Right ventricle myocardium superior (tissue), 1 donor: ENCODE results near the gene NOD2. TPM values are rescaled to one million over a fixed set of nuclear protein-coding genes. Genes with fewer than 3 reads are reported as not detected.

ENCODE experiments used
- ATAC-seq: fragments of 200-7000 bp; cut with Tn5 transposase; one replicate; pipeline ENCODE4 v1.9.1; 2020; ENCODE audit warnings: mild to moderate bottlenecking; ENCODE audit not compliant: poor library complexity
- DNase-seq: peaks from one replicate; pipeline ENCODE4 v3.0.0-alpha.2; 2020
- intact Hi-C: fragments of 100-400 bp; cut with DNase I; formaldehyde crosslinking; loops from one replicate; pipeline ENCODE4 v1.11.2; 2022
- total RNA-seq: library from RNA; stranded (reverse); fragmentation: NEBNext Ultra II Directional; extraction: Animal tissue kit (Norgen Biotek cat#: 25700); gene quantifications from one replicate; pipeline ENCODE4 v1.2.1, GENCODE V29; 2021
- donor health status: DM: no; HTN: yes; CAD: no; lungs with severe emphysema.

Gene NOD2
- total RNA-seq, 1 donor from 2014 or later, result 0.48 TPM

DNA sequence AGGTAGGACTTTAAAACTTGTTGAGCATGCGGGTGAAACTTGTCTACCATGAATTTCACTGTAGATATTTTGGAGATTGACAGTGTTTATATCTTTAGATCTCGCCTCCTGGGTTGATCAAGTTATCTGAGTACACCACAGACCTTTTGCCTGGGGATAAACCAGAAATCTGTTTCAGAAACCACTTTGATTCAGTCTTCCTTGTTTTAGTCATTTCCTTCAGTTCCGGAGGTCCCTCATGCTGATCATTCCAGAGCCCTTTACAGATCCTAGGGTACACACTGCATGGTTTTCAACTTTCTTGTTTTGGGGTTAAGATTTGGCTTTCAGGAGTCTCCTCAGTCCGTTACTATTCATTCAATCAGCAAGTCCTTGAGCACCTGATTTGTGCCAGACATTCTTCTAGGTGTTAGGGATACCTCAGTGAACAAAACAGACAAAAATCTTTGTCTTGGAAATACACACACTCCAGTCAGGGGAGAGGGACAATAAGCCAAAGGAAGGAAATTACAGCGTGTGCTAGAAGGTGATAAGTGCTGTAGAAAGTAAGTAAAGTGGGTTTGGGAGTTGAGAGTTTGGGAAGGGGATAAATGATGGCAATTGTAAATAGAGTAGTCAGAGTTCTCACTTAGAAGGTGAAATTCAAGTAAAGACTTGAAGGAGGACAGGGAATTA is 12.2 kb downstream of the NOD2 start:
- intact Hi-C loops, result no loop called here
- no peak for DNase-seq
- no peak for ATAC-seq

DNA sequence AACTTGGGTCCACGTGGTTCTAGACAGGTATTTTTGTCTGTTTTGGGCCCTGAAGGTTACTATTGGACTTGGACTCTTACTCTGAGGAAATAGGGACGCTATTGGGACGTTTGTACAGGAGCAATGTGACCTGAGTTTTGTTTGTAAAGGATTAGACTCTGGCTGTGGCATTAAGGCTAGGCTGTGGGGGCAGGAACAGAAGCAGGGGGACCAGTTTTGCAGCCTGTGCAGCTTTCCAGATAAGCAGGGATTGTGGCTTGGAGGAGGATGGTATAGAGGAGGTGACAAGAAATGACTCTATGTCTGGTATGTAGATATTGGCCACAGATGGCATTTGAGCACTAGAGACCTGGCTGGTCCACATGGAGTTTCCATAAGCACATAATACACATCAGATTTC is 12.8 kb downstream of the NOD2 start:
- intact Hi-C loops, result no loop called here
- DNase-seq (no peak), ATAC-seq (no peak)

DNA sequence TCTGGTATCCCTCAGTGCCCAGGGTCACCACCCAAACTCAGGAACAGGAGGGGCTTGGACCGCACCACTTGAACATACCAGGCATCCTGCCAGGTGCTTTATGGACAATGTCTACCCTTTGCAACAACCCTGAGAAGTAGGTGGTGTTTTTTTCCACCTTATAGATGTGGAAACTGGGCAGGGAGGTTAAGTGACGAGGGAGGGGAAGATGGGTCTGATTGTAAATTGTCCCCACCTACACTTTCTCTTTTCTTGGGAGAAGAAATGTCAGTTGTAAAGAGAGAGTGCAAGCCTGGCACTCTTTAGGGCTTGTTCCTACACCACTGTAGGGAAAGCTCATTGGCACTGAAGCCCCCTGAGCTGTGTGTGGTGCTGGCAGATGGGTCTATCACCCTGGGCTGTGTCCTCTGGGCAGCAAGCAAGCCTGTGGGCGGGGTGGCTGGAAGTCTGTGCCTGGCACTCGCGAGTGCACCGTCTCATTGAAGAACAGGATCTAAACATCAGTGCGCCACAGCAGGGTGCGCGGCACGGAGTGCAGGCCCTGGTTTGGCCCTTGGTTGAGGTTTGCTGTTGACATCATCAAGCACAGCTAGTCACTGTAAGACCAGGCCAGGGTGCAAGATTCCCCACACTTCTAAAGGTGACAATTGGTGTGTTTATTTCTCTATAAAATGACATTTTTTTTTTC is 15.1 kb downstream of the NOD2 start:
- no peak for DNase-seq
- intact Hi-C loops, result no loop called here
- peak; percentile 44 for ATAC-seq

DNA sequence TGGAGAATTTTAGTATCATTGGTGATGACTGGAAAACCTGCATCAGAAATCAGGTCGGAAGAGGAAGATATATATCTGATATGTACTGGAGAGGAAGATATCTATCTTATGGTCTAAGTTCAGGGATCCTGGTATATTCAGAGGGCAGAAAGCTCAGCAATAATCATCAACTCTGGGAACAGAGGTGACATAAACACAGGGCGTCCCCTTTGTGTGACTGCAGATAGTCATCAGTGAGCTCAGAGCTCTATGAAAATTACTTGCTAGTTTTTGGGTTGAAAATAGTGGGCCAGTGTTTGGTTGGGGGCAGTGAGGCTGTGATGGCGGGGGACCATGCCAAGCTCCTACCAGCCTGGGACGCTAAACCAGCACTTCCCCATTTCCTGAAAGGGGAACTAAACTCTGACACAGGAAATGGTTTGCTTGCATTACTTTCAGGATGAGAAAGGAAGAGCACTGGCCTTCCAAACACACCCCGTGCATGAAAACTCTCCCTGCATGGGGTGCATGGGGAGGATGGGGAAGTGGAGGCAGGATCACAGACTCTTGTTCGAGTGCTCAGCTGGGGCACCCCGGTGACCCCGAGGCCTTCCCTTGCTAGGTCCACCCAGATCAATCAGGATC is 15.8 kb downstream of the NOD2 start:
- ATAC-seq (peak; percentile 48), DNase-seq (no peak)
- intact Hi-C loops, result no loop called here

DNA sequence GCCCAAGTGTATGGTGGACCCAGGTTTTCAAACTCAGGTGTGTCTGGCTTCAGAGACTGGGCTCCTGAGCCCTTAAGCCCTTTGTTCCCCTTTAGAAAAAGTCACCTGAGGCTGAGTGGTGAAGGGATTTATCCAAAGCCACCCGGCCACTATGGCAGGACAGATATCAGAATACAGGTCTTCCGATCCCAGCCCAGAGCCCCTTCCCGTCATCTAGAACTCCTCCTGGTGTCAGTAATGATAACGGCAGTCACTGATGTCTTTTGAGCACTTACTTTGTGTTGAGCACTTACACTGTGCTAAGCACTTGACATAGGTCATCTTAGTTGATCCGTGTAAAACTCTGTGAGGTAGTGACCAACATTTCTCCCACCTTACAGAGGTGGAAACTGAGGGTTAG is 16.6 kb downstream of the NOD2 start:
- ATAC-seq, result no peak
- DNase-seq, result no peak
- intact Hi-C loops, result no loop called here

DNA sequence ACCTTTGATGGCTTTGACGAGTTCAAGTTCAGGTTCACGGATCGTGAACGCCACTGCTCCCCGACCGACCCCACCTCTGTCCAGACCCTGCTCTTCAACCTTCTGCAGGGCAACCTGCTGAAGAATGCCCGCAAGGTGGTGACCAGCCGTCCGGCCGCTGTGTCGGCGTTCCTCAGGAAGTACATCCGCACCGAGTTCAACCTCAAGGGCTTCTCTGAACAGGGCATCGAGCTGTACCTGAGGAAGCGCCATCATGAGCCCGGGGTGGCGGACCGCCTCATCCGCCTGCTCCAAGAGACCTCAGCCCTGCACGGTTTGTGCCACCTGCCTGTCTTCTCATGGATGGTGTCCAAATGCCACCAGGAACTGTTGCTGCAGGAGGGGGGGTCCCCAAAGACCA is 17.6 kb downstream of the NOD2 start:
- ATAC-seq (no peak), DNase-seq (no peak)
- intact Hi-C loops, result no loop called here

DNA sequence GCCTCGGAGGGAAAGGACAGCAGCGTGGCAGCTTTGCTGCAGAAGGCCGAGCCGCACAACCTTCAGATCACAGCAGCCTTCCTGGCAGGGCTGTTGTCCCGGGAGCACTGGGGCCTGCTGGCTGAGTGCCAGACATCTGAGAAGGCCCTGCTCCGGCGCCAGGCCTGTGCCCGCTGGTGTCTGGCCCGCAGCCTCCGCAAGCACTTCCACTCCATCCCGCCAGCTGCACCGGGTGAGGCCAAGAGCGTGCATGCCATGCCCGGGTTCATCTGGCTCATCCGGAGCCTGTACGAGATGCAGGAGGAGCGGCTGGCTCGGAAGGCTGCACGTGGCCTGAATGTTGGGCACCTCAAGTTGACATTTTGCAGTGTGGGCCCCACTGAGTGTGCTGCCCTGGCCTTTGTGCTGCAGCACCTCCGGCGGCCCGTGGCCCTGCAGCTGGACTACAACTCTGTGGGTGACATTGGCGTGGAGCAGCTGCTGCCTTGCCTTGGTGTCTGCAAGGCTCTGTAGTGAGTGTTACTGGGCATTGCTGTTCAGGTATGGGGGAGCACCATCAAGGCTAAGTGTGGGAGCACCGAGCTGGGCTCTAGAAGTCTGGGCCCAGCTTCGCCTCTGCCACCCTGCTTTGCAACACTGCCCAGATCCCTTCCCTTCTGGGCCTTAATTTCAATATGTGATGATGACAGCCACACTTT is 18.6 kb downstream of the NOD2 start:
- DNase-seq (peak; percentile 76), ATAC-seq (peak; percentile 89)
- intact Hi-C loops, result no loop called here

DNA sequence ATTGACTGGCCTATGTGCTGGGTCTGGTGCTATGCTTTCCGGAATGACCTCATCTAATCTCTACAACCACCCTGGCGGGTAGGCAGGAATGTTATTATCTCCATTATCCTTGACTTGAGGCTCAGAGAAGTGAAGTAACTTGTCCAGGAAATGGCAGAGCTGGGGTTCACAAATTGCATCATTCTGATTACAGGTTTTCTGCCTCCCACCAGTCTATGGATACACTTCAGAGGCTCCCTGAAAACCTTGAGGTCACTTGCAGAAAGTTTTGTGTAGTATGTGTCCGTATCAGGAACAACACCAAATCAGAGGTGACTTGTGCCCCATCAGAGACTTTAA is 19.1 kb downstream of the NOD2 start:
- intact Hi-C loops, result no loop called here
- no peak for DNase-seq
- ATAC-seq, result no peak

DNA sequence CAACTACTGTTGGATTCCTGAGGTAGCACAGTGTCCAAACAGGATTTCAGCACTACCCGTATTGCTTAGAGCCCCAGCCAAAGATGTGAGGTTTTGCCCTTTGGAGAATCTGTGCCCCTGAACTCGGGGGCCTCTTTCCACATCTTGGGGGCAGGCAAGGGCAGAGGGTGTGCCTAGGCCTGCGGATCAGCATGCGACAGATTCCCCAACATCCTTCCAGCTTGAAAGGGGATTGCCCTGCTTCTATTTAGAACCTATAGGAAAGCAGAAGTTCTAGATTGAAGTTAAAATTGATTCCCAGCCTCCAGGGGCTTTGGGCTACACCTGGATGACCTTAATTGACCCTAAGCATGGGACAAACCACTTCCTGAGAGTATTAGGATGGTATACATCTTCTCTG is 19.6 kb downstream of the NOD2 start:
- no peak for DNase-seq
- intact Hi-C loops, result no loop called here
- no peak for ATAC-seq

DNA sequence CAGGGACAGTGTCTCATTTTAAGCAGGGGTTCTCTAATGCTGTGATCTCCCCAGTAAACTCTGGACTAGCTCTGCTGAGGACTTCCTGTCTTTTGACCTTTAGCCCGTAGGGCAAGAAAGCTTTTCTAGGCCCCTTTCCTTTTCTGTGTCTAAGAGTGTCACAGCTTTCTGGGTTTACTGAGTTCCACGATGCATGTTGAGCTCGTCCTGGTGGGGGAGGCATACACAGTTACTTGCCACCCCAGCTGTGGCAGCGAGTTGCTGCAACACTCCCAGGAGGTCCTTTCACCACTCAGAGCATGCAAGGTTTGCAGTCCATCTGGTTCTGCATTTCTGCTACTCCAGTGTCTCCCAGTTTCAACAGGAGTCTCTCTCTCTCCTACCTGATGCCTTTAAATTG is 23.7 kb downstream of the NOD2 start:
- intact Hi-C loops, result no loop called here
- ATAC-seq (no peak), DNase-seq (no peak)

DNA sequence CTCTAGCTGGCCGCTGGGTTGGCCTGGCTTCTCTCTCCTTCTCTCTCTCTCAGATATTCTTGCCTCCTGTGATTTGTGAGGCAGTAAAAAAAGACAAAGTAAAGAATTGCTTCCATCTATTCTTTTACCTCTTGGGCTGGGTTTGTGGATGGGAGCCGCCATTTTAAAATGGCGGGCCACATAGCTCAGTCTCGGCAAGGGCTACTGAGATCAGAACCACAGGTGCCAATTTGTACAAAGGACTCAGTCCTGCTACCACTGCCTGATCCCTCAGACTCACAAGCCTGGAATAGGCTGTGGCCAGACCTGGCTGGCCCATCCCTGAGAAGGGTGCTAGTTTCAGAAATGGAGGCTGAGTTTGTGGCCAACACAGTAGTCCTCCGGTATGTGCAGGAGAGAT is 24.1 kb downstream of the NOD2 start:
- ATAC-seq (no peak), DNase-seq (no peak)
- intact Hi-C loops, result no loop called here

DNA sequence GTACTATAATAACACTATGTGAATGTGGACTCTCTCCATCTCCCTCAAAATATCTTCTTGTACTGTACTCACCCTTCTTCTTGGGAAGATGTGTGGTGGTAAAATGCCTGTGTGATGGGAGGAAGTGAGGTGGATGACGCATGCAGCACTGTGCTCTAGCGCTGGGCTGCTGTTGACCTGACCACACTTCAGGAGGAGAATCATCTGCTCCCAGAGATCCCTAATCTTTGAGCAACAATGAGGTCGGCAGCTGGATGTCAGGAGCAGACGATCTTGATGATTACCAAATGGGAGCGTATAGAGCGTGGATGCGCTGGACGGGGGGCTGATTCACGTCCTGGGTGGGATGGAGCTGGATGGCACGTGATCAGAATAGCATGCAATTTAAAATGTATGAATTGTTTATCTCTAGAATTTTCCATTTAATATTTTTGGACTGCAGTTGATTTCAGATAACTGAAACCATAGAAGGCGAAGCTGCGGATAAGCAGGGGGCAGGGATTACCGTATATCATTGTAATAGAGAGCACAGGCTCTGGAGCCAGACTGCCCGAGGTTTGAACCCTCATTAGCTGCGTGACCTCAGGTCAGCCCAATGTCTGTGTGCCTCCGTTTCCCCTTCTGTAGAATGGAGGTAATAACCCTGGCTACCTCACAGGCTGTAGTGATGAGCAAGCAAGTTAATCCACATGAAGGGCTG is 24.8 kb downstream of the NOD2 start:
- DNase-seq (no peak), ATAC-seq (no peak)
- intact Hi-C loops, result no loop called here

DNA sequence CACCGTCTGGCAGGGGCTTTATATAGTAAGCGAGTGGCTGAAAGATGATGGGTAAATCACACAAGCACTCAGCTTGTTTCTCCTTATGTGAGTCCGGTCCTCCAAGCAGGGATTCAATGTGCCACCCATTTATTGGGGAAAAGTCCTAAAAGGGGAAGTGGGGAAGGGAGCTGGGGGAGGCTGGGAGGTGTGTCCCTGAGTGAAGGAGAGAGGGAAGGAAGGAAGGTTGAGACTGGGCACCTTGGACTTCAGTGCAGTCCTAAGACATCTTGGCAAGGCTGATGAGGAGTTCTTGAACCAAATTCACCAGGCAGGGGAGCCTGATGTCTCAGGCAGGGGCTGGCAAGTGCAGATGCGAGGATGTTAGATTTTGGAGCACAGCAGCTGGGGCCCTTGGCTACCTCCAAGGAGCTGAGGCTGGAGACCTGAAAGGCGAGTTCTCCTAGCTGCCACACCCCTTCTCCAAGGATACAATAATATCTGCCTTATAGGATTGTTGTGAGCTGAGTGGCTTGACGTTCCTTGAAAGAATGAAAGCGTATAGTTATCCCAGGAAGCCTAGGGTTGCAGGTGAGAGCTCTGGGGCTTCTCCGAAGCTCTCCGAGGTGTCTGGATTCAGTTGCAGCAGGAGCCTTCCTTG is 25.5 kb downstream of the NOD2 start:
- ATAC-seq, result no peak
- intact Hi-C loops, result no loop called here

DNA sequence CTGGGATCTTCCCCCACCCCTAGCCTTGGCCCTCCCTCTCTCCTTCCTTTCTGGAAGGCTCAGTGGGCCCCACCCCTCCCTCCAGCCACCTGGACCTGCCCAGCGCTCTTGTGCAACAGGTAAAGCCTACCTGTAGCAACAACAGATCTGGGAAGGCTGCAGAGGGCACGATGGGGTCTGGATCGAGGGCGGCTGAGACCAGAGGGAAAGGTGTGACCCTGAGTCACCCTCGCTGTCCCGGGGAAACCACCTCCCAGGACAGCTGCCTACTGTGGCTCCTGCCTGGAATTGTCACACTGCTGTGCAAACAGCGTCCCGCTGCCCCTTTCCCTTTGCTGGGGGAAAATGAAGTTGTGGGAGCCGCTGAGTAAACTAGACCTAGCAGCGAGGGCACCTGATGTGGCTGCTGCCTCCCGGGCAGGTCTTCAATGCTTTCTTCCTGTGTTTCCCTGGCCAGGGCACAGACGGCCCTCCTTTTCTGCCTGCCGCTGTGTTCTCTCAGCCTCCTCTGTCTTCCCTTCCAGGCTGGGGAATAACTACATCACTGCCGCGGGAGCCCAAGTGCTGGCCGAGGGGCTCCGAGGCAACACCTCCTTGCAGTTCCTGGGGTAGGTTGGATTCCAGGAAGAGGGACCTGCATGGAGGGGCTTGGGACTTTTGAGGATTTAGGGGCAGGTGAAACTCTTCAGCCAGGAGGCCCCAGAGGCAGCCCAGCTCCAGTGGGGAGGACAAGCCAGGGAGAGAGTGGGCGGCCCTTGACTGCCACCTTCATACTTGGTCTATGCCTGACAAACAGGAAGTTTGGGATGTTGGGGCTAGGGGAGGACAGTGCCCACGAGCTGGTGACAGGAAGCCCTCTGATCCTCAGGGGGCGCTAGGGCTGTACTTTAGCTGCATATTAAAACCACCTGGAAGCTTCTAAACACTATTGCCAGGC is 26.3 kb downstream of the NOD2 start:
- intact Hi-C loops, result no loop called here
- ATAC-seq (no peak), DNase-seq (no peak)

More for the DNA sequence above, 25.5 kb downstream of the NOD2 start:
- no peak for DNase-seq

DNA sequence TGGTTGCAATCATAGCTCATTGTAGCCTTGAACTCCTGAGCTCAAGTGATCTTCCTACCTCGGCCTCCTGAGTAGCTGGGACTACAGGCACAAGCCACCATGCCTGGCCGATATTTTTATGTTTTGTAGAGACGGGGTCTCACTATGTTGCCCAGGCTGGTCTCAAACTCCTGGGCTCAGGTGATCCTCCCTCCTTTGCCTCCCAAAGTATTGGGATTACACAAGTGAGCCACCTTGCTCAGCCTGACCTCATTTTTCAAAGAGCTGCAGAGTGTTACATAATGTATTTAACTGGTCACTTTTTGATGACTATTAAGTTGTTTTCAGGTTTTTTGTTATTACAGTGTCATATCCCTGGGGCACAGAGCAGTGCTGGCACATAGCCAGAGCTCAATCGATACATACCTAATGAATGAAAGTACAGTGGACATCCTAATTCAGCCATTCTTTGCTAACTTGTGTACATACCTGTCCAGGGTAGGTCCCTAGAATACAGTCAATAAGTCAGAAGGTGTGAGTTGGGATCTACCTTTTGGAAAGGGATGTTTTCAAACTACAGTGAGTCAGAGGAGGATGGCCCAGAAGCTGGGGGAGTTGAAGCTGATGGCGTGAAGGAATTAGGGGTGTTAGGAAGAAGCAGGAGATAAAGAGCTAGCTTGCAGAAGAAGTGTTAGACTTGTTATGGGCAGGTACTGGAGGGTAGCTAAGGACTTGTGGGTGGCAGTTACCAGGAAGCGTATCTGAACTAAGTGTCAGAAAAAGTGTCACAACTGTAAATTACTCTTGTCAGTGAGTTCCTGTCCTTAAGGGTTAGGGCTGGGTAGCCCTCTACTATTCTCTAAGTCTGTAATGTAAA is 28.4 kb downstream of the NOD2 start:
- DNase-seq (no peak), ATAC-seq (no peak)
- intact Hi-C loops, result no loop called here

DNA sequence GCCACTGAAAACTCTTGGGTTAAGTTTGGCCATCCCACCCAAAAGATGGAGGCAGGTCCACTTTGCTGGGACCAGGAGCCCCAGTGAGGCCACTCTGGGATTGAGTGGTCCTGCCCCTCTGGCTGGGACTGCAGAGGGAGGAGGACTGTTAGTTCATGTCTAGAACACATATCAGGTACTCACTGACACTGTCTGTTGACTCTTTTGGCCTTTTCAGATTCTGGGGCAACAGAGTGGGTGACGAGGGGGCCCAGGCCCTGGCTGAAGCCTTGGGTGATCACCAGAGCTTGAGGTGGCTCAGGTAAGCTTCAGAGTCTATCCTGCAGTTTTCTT is 29.0 kb downstream of the NOD2 start:
- DNase-seq (no peak), ATAC-seq (no peak)
- intact Hi-C loops, result no loop called here

DNA sequence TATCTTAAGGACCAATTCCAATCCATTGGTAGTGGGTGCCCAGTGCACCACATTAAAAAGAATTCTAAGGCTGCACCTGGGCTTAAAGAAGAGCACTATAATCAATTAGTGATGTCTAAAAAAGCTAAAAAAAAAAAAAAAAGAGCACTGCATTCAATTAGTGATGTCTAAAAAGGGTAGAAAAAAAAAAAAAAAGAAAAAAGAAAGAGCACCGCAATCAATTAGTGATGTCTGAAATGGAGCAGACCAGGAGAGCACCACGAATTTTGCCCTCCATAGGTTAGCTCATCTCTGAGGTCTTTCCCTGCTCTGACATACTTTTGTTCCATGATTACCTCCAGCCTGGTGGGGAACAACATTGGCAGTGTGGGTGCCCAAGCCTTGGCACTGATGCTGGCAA is 29.6 kb downstream of the NOD2 start:
- intact Hi-C loops, result no loop called here
- ATAC-seq (no peak), DNase-seq (no peak)
